Trophoblast cell (in vitro differentiated cells and primary cell): ENCODE results near the gene NR6A1.

ENCODE experiments used
- DNase-seq, 2 donors: peaks; one replicate each; pipeline ENCODE4 v3.0.0-alpha.2; 2016
- H2AFZ ChIP-seq: 2 replicates; pipeline ENCODE4 v1.6.1; 2013; ENCODE audit warnings: low read length, moderate library complexity, mild to moderate bottlenecking; ENCODE audit not compliant: insufficient read depth, poor library complexity
- H2AK5ac ChIP-seq: 2 replicates; pipeline ENCODE4 v1.6.1; 2013; ENCODE audit warnings: mild to moderate bottlenecking, low read length
- H2BK120ac ChIP-seq: 2 replicates; pipeline ENCODE4 v1.6.1; 2013; ENCODE audit warnings: low read length, mild to moderate bottlenecking, moderate library complexity; ENCODE audit not compliant: insufficient read depth, poor library complexity
- H2BK12ac ChIP-seq: 2 replicates; pipeline ENCODE4 v1.6.1; 2013; ENCODE audit warnings: mild to moderate bottlenecking, low read length, moderate library complexity
- H2BK5ac ChIP-seq: 2 replicates; pipeline ENCODE4 v1.6.1; 2013; ENCODE audit warnings: low read length, low read depth, moderate library complexity, mild to moderate bottlenecking; ENCODE audit not compliant: poor library complexity
- H3K14ac ChIP-seq: 2 replicates; pipeline ENCODE4 v1.6.1; 2013; ENCODE audit warnings: mild to moderate bottlenecking, low read length
- H3K18ac ChIP-seq: 2 replicates; pipeline ENCODE4 v1.6.1; 2013; ENCODE audit warnings: mild to moderate bottlenecking, low read length
- H3K23ac ChIP-seq: 2 replicates; pipeline ENCODE4 v1.6.1; 2013; ENCODE audit warnings: low read length
- H3K27ac ChIP-seq: 2 replicates; pipeline ENCODE4 v1.5.1; 2013; ENCODE audit warnings: low read depth, mild to moderate bottlenecking, inconsistent platforms, low read length, moderate library complexity
- H3K27me3 ChIP-seq: 2 replicates; pipeline ENCODE4 v1.6.1; 2013; ENCODE audit warnings: inconsistent platforms, mild to moderate bottlenecking, low read length, moderate library complexity; ENCODE audit not compliant: insufficient read depth
- H3K36me3 ChIP-seq, 2 experiments: 1 replicate in 1 of 2; 2 replicates in 1 of 2; pipeline ENCODE4 v1.6.1; 2013; ENCODE audit warnings: low read length in 2 of 2, mild to moderate bottlenecking in 2 of 2, moderate library complexity in 1 of 2; ENCODE audit not compliant: insufficient read depth in 2 of 2, control insufficient read depth in 1 of 2
- H3K4ac ChIP-seq: 2 replicates; pipeline ENCODE4 v1.6.1; 2013; ENCODE audit warnings: low read depth, mild to moderate bottlenecking, low read length, moderate library complexity
- H3K4me1 ChIP-seq, 2 experiments: 1 replicate in 1 of 2; 2 replicates in 1 of 2; pipeline ENCODE4 v1.6.1; 2013; ENCODE audit warnings: low read length in 2 of 2, mild to moderate bottlenecking in 2 of 2, moderate library complexity in 1 of 2; ENCODE audit not compliant: insufficient read depth in 2 of 2, control insufficient read depth in 1 of 2
- H3K4me2 ChIP-seq: 2 replicates; pipeline ENCODE4 v1.6.1; 2013; ENCODE audit warnings: inconsistent platforms, mild to moderate bottlenecking, low read length, moderate library complexity
- H3K4me3 ChIP-seq: 2 replicates; pipeline ENCODE4 v1.5.1; 2013; ENCODE audit warnings: mild to moderate bottlenecking, low read depth, low read length, inconsistent platforms
- H3K79me1 ChIP-seq: one replicate; pipeline ENCODE4 v1.6.1; 2013; ENCODE audit warnings: low read length
- H3K79me2 ChIP-seq: 2 replicates; pipeline ENCODE4 v1.6.1; 2013; ENCODE audit warnings: low read length, mild to moderate bottlenecking; ENCODE audit not compliant: control insufficient read depth, insufficient read depth, poor library complexity
- H3K9ac ChIP-seq: 2 replicates; pipeline ENCODE4 v1.6.1; 2013; ENCODE audit warnings: mild to moderate bottlenecking, low read length
- H3K9me3 ChIP-seq: 2 replicates; pipeline ENCODE4 v1.6.1; 2013; ENCODE audit warnings: low read depth, mild to moderate bottlenecking, control low read depth, inconsistent platforms, low read length; ENCODE audit not compliant: insufficient read depth
- H4K12ac ChIP-seq: 2 replicates; pipeline ENCODE4 v1.6.1; 2013; ENCODE audit warnings: low read depth, mild to moderate bottlenecking, low read length, moderate library complexity
- H4K8ac ChIP-seq: 2 replicates; pipeline ENCODE4 v1.6.1; 2013; ENCODE audit warnings: low read depth, mild to moderate bottlenecking, low read length, moderate library complexity
- H4K91ac ChIP-seq: one replicate; pipeline ENCODE4 v1.6.1; 2013; ENCODE audit warnings: low read depth, mild to moderate bottlenecking, low read length, moderate library complexity
- WGBS: extraction: QIAGEN DNeasy Blood & Tissue Kit; methylation state at CpG from one replicate; pipeline ENCODE4 v1.1.7; 2013; ENCODE audit warnings: missing lambda C conversion rate; ENCODE audit not compliant: insufficient read length, insufficient coverage; ENCODE audit errors: extremely low coverage; 5-methylcytosine and 5-hydroxymethylcytosine counted together

Gene NR6A1

GRCh38 chr9:124622882-124623281 lies 148.2 kb downstream of the NR6A1 start:
- no peak overlapping the region for H3K4ac ChIP-seq
- H3K79me2 ChIP-seq, result no peaks in the 10 kb centered on the region
- no peak overlapping the region for H3K9ac ChIP-seq
- H3K4me3 ChIP-seq, result no peak overlapping the region
- H3K27me3 ChIP-seq, result no peaks in the 10 kb centered on the region
- no peak overlapping the region for H2AFZ ChIP-seq
- H4K8ac ChIP-seq, result no peak overlapping the region
- no peak overlapping the region for H3K18ac ChIP-seq
- no peak for DNase-seq
- H3K27ac ChIP-seq, result no peak overlapping the region
- H3K14ac ChIP-seq, result peak overlapping the region; percentile 8
- peaks cover 0 to 2% of the 10 kb centered on the region in 2 experiments for H3K4me1 ChIP-seq
- H3K36me3 ChIP-seq, result no peaks in the 10 kb centered on the region
- H2BK12ac ChIP-seq, result no peak overlapping the region
- no peak overlapping the region for H2BK120ac ChIP-seq
- no peak overlapping the region for H3K23ac ChIP-seq
- no peak overlapping the region for H2AK5ac ChIP-seq
- H4K12ac ChIP-seq, result no peak overlapping the region
- no peak overlapping the region for H4K91ac ChIP-seq
- H2BK5ac ChIP-seq, result no peak overlapping the region
- H3K79me1 ChIP-seq, result peaks cover 4% of the 10 kb centered on the region
- no peak overlapping the region for H3K4me2 ChIP-seq
- no peaks in the 10 kb centered on the region for H3K9me3 ChIP-seq

GRCh38 chr9:124621371-124622328 lies 149.5 kb downstream of the NR6A1 start:
- no CpG with 5 or more reads among the region's 11 CpGs for WGBS
- peaks cover 6% of the 10 kb centered on the region for H3K79me1 ChIP-seq
- peaks cover 0 to 2% of the 10 kb centered on the region in 2 experiments for H3K4me1 ChIP-seq

GRCh38 chr9:124618476-124618875 lies 152.6 kb downstream of the NR6A1 start:
- Histone ChIP-seq H3K79me2 (no peaks in the 10 kb centered on the region), H2BK12ac (no peak overlapping the region), H4K91ac (no peak overlapping the region), H3K4me1 (no peaks in the 10 kb centered on the region), H3K9ac (no peak overlapping the region), H2AK5ac (no peak overlapping the region), H3K36me3 (no peaks in the 10 kb centered on the region), H3K79me1 (peaks cover 7% of the 10 kb centered on the region), H3K23ac (no peak overlapping the region), H3K14ac (no peak overlapping the region), H2AFZ (no peak overlapping the region), H4K12ac (no peak overlapping the region), H3K27ac (no peak overlapping the region), H2BK120ac (no peak overlapping the region), H3K9me3 (no peaks in the 10 kb centered on the region), H3K18ac (no peak overlapping the region), H4K8ac (no peak overlapping the region), H2BK5ac (no peak overlapping the region), H3K4me2 (no peak overlapping the region), H3K4me3 (no peak overlapping the region), H3K4ac (no peak overlapping the region), H3K27me3 (no peaks in the 10 kb centered on the region)
- no CpG with 5 or more reads among the region's 3 CpGs for WGBS
- DNase-seq, result no peak

More at GRCh38 chr9:124621371-124622328, 149.5 kb downstream of the NR6A1 start:
- no peak overlapping the region for H3K9ac ChIP-seq
- H4K8ac ChIP-seq, result peak overlapping the region; percentile 23
- no peaks in the 10 kb centered on the region for H3K79me2 ChIP-seq
- H3K27me3 ChIP-seq, result no peaks in the 10 kb centered on the region
- no peak overlapping the region for H4K91ac ChIP-seq
- H3K9me3 ChIP-seq, result no peaks in the 10 kb centered on the region
- no peak overlapping the region for H3K4me2 ChIP-seq
- no peak overlapping the region for H3K4me3 ChIP-seq
- no peak overlapping the region for H3K14ac ChIP-seq
- no peak overlapping the region for H3K27ac ChIP-seq
- H3K36me3 ChIP-seq, result no peaks in the 10 kb centered on the region
- no peak overlapping the region for H3K4ac ChIP-seq
- H2BK120ac ChIP-seq, result no peak overlapping the region
- no peak overlapping the region for H2BK5ac ChIP-seq
- no peak overlapping the region for H2AK5ac ChIP-seq
- no peak overlapping the region for H3K23ac ChIP-seq
- H2BK12ac ChIP-seq, result peak overlapping the region; percentile 26
- H4K12ac ChIP-seq, result no peak overlapping the region
- no peak for DNase-seq
- no peak overlapping the region for H2AFZ ChIP-seq
- no peak overlapping the region for H3K18ac ChIP-seq

- H2AK5ac ChIP-seq, result peak overlapping the region; percentile 76
- H3K4me1 ChIP-seq, result no peaks in the 10 kb centered on the region
- no peak overlapping the region for H3K14ac ChIP-seq
- no peak overlapping the region for H3K4ac ChIP-seq
- no peaks in the 10 kb centered on the region for H3K79me2 ChIP-seq
- no peak overlapping the region for H3K4me3 ChIP-seq
- H3K4me2 ChIP-seq, result no peak overlapping the region
- no CpG with 5 or more reads among the region's 3 CpGs for WGBS
- H4K8ac ChIP-seq, result no peak overlapping the region
- no peak overlapping the region for H3K9ac ChIP-seq
- H2BK120ac ChIP-seq, result peak overlapping the region; percentile 20
- H3K27ac ChIP-seq, result no peak overlapping the region
- H3K36me3 ChIP-seq, result no peaks in the 10 kb centered on the region
- peak overlapping the region; percentile 59 for H2BK5ac ChIP-seq
- H4K12ac ChIP-seq, result no peak overlapping the region
- H2AFZ ChIP-seq, result no peak overlapping the region
- H4K91ac ChIP-seq, result peak overlapping the region; percentile 59
- H3K18ac ChIP-seq, result no peak overlapping the region
- no peaks in the 10 kb centered on the region for H3K27me3 ChIP-seq
- no peaks in the 10 kb centered on the region for H3K9me3 ChIP-seq
- H3K79me1 ChIP-seq, result peaks cover 5% of the 10 kb centered on the region
- peak overlapping the region; percentile 88 for H2BK12ac ChIP-seq
- no peak overlapping the region for H3K23ac ChIP-seq
- DNase-seq, result peak; percentile 75 to 92
These were observed 153.5 kb downstream of the NR6A1 start for GRCh38 chr9:124617477-124618141.
